LNCaP clone FGC (cell line): ENCODE measurements around the gene RUNX2.

ENCODE experiments used
- DNase-seq: peaks from one replicate; pipeline ENCODE4 v3.0.0-alpha.2; 2011; ENCODE audit warnings: low read depth
- H3K4me3 ChIP-seq: 2 replicates; pipeline ENCODE4 v1.5.1; 2011; ENCODE audit warnings: mild to moderate bottlenecking, low read depth, low read length, control low read depth
- TF ChIP-seq, protein P1 (sequence below): IDR thresholded peaks from 2 replicates; pipeline ENCODE4 v1.5.1; 2012; ENCODE audit warnings: mild to moderate bottlenecking; ENCODE audit not compliant: control insufficient read depth, insufficient read depth; ENCODE audit errors: extremely low read depth

The RUNX2 gene

GRCh38 chr6:45678285-45678607 is 350.1 kb downstream of the RUNX2 start:
- no peak for DNase-seq
- no peak overlapping the region for H3K4me3 ChIP-seq
- TF ChIP-seq, protein P1, sequence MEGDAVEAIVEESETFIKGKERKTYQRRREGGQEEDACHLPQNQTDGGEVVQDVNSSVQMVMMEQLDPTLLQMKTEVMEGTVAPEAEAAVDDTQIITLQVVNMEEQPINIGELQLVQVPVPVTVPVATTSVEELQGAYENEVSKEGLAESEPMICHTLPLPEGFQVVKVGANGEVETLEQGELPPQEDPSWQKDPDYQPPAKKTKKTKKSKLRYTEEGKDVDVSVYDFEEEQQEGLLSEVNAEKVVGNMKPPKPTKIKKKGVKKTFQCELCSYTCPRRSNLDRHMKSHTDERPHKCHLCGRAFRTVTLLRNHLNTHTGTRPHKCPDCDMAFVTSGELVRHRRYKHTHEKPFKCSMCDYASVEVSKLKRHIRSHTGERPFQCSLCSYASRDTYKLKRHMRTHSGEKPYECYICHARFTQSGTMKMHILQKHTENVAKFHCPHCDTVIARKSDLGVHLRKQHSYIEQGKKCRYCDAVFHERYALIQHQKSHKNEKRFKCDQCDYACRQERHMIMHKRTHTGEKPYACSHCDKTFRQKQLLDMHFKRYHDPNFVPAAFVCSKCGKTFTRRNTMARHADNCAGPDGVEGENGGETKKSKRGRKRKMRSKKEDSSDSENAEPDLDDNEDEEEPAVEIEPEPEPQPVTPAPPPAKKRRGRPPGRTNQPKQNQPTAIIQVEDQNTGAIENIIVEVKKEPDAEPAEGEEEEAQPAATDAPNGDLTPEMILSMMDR, result no peak

DNA sequence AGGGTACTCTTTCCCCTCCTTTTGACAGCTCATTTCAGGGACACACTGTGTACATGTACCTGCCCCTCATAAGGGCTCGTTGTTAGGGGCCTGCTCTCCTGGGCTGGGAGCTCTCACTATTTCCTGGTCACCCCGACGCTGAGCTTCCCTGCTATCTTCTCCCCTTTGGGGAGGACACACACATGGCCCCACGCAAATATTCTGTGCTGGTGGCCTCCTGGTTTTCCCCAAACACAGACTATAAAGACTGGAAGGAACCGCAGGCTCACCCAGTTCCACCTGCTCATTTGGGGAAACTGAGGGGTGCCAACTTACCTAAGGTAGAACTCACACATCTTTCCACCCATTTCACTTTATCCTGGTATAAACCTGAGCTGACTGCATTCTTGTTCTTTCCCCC is 351.0 kb downstream of the RUNX2 start:
- no peak overlapping the region for H3K4me3 ChIP-seq
- TF ChIP-seq, protein P1, result no peak
- no peak for DNase-seq

DNA sequence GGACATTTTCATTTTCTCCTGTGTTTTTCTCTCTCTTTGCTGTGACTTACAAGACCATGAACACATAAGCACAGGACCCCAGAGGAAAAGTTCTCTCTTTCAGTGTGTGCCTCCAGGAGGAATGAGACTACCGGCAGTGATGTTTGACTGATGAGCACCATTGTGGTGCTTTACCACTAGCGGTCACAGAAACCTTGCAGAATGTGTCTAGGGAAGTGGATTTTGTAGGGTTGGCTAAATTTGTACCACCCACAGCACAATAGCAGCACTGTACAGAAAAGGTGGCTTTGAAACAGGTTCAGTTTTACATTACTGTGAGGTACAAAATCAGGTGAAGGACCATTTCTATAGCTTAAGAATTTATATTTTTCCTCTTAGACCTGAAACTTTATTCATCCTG is 351.5 kb downstream of the RUNX2 start:
- no peak for DNase-seq
- H3K4me3 ChIP-seq, result no peak overlapping the region
- TF ChIP-seq, protein P1, result no peak

DNA sequence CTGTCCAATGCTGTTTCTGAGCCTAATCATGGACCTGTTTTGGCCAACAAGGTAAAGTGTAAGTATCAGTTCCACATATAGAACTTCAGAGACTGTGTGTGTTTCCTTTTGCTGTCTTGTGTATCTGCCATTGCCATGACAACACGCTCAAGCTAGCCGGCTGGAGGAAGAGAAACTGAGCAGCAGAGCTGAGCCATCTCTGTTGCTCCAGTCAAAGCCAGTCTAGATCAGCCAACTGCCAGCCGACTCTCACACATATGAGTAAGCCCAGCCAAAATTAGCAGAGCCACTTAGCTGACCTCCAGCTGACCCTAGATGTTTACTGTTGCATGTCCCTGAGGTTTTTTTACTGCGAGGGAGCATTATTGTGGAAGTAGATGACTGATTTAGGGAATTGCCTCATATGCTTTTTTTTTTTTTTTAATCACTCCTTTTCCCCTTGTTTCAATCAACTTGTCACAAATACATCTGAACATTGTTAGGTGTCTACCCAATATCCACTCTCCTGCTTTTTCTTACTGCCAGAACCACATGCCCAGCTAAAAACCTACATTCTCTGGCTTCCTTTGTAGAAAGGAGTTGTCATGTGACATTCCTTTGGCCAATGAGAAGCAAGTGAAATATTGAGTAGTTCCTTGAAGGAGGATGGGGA is 353.9 kb downstream of the RUNX2 start:
- DNase-seq, result no peak
- TF ChIP-seq, protein P1, result no peak
- no peak overlapping the region for H3K4me3 ChIP-seq

DNA sequence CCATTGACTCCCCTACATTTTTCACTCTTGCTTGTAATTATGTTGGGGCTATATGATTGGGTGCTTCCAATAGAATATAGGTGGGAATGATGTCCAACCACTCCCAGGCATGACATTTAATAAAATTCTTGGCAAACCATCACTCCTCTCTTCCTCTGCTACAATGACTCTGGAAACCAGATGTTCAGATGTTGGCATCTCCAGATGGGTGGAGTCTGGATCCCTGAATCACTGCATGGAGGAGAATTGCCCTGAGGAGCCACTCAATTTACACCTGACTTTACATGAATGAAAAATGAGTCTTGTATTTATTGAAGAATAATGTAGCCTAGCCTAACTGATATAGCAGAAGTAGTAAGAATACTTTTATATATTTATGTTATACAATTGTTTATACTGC is 356.3 kb downstream of the RUNX2 start:
- DNase-seq, result no peak
- TF ChIP-seq, protein P1, result no peak
- H3K4me3 ChIP-seq, result no peak overlapping the region

DNA sequence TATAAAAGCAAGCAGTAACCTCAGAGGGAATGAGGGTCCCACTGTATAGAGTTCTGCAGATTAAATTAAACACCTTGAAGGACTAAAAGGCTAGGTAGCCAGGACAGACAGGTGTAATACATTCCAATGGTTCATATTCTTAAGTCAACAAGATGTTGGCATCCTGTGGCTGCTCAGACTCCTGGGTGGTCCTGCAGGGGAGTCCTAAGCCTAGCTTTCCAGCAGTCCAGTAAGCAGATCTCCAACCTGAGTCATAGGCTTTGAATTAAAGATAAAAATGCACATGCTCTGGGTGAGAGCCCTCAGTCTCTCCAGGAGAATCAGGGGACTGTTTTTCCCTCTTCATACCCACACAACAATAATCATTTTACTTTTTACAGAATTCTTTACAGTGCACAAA is 356.9 kb downstream of the RUNX2 start:
- H3K4me3 ChIP-seq, result no peak overlapping the region
- no peak for DNase-seq
- TF ChIP-seq, protein P1, result no peak

- TF ChIP-seq, protein P1, result no peak
- no peak overlapping the region for H3K4me3 ChIP-seq
- no peak for DNase-seq
Measured at GRCh38 chr6:45686841-45687569, 358.9 kb downstream of the RUNX2 start.
